NB4 (cell line): ENCODE results near the gene ANKS1B.

Experiments used
- MYC ChIP-seq: IDR thresholded peaks from 2 replicates; pipeline ENCODE4 v1.6.1; 2011; ENCODE audit warnings: low read depth, low read length
- POLR2A ChIP-seq: IDR thresholded peaks from 2 replicates; pipeline ENCODE4 v1.6.1; 2011; ENCODE audit warnings: mild to moderate bottlenecking; ENCODE audit not compliant: insufficient read length; ENCODE audit errors: extremely low read depth
- TF ChIP-seq, protein P1 (sequence below): IDR thresholded peaks from one replicate; pipeline ENCODE4 v1.5.1; 2012; ENCODE audit warnings: low read depth, low read length
- TF ChIP-seq, protein P2 (sequence below): IDR thresholded peaks from 2 replicates; pipeline ENCODE4 v1.6.1; 2011; ENCODE audit warnings: low read depth, low read length

DNA sequence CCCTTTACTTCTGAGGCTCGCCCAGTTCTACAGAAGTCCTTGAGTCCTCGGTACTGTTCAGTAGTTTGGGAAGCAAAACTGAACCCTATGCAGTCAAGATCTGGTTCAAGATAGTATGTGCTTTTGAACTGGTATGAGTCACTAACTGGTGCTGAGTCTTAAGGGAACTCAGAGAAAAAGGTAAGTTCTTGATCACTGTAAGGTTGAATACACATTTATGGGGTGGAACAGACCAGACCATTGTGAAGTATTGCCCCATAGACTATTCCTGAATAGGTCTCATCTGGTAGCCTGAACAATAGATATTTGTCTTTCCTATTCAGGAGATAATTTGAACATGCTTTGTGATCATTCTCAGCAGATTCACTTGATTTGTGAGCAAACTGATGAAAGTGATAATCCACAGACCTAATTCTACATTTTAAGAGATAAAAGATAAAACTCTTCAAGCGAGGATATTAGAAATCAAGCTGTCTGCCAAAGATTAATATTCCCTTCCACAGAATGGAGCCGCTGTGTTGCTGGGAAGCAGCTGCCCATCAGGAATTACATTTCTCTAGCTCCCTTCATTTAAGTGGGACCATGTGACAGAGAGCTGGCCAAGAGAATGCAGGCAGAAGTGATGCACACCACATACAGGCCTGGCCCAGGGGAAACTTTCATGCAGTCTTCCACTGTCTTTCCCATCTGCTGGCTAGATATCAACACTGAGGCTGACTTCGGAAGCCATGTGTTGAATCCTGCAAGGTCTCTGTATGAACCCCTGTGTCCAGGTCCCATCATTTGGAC is 707.0 kb downstream of the ANKS1B start:
- TF ChIP-seq, protein P1, sequence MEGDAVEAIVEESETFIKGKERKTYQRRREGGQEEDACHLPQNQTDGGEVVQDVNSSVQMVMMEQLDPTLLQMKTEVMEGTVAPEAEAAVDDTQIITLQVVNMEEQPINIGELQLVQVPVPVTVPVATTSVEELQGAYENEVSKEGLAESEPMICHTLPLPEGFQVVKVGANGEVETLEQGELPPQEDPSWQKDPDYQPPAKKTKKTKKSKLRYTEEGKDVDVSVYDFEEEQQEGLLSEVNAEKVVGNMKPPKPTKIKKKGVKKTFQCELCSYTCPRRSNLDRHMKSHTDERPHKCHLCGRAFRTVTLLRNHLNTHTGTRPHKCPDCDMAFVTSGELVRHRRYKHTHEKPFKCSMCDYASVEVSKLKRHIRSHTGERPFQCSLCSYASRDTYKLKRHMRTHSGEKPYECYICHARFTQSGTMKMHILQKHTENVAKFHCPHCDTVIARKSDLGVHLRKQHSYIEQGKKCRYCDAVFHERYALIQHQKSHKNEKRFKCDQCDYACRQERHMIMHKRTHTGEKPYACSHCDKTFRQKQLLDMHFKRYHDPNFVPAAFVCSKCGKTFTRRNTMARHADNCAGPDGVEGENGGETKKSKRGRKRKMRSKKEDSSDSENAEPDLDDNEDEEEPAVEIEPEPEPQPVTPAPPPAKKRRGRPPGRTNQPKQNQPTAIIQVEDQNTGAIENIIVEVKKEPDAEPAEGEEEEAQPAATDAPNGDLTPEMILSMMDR, result no peak
- no peak for TF ChIP-seq POLR2A
- TF ChIP-seq, protein P2, sequence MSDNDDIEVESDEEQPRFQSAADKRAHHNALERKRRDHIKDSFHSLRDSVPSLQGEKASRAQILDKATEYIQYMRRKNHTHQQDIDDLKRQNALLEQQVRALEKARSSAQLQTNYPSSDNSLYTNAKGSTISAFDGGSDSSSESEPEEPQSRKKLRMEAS, result no peak
- TF ChIP-seq MYC, result no peak
